ENCODE data around the gene RASGRP2.

GRCh38 chr11:64776875-64777274 is 32.9 kb upstream of the RASGRP2 start:
- TF ChIP-seq, protein P1, sequence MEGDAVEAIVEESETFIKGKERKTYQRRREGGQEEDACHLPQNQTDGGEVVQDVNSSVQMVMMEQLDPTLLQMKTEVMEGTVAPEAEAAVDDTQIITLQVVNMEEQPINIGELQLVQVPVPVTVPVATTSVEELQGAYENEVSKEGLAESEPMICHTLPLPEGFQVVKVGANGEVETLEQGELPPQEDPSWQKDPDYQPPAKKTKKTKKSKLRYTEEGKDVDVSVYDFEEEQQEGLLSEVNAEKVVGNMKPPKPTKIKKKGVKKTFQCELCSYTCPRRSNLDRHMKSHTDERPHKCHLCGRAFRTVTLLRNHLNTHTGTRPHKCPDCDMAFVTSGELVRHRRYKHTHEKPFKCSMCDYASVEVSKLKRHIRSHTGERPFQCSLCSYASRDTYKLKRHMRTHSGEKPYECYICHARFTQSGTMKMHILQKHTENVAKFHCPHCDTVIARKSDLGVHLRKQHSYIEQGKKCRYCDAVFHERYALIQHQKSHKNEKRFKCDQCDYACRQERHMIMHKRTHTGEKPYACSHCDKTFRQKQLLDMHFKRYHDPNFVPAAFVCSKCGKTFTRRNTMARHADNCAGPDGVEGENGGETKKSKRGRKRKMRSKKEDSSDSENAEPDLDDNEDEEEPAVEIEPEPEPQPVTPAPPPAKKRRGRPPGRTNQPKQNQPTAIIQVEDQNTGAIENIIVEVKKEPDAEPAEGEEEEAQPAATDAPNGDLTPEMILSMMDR (IDR thresholded peaks at IDR 0.05) = no peak
- TF ChIP-seq POLR2A (IDR thresholded peaks at IDR 0.05) = no peak
